ENCODE data around the gene CD6. TPM values are rescaled to one million over a fixed set of nuclear protein-coding genes. Genes with fewer than 3 reads are reported as not detected.

The CD6 gene
- total RNA-seq, 4 donors from 2014 or later, result 0.16 to 0.25 TPM; not detected in 2

GRCh38 chr11:61067782-61068446, 96.4 kb downstream of the CD6 start:
- DNase-seq, result no peak
- Histone ChIP-seq H3K4me1 (peaks cover 2 to 17% of the 10 kb centered on the region in 2 donors), H3K9me3 (no peaks in the 10 kb centered on the region), H3K27ac (no peak overlapping the region), H3K27me3 (no peaks in the 10 kb centered on the region), H3K4me3 (no peak overlapping the region), H3K36me3 (no peaks in the 10 kb centered on the region)
- in situ Hi-C loops (cut with MboI; ENCODE audit: low sequenced_read_pairs in 4 of 4), result no loop called here
- intact Hi-C loops (cut with DNase I; ENCODE audit: low total_unique reads), result no loop called here
- no peak for TF ChIP-seq POLR2A (IDR thresholded peaks at IDR 0.05)
- TF ChIP-seq, protein P1, sequence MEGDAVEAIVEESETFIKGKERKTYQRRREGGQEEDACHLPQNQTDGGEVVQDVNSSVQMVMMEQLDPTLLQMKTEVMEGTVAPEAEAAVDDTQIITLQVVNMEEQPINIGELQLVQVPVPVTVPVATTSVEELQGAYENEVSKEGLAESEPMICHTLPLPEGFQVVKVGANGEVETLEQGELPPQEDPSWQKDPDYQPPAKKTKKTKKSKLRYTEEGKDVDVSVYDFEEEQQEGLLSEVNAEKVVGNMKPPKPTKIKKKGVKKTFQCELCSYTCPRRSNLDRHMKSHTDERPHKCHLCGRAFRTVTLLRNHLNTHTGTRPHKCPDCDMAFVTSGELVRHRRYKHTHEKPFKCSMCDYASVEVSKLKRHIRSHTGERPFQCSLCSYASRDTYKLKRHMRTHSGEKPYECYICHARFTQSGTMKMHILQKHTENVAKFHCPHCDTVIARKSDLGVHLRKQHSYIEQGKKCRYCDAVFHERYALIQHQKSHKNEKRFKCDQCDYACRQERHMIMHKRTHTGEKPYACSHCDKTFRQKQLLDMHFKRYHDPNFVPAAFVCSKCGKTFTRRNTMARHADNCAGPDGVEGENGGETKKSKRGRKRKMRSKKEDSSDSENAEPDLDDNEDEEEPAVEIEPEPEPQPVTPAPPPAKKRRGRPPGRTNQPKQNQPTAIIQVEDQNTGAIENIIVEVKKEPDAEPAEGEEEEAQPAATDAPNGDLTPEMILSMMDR (IDR thresholded peaks at IDR 0.05 in 4 of 5, conservative IDR thresholded peaks at IDR 0.05 in 1 of 5), result no peak
- no peak for ATAC-seq

- Histone ChIP-seq H3K4me1 (peaks cover 3 to 22% of the 10 kb centered on the region in 2 donors), H3K4me3 (no peak overlapping the region), H3K9me3 (no peaks in the 10 kb centered on the region), H3K27me3 (no peaks in the 10 kb centered on the region), H3K36me3 (no peaks in the 10 kb centered on the region), H3K27ac (no peak overlapping the region)
- no peak for ATAC-seq
- DNase-seq, result no peak
- TF ChIP-seq, protein P1 (IDR thresholded peaks at IDR 0.05 in 4 of 5, conservative IDR thresholded peaks at IDR 0.05 in 1 of 5), result no peak
- TF ChIP-seq POLR2A (IDR thresholded peaks at IDR 0.05), result no peak
- intact Hi-C loops (cut with DNase I; ENCODE audit: low total_unique reads) (no loop called here), in situ Hi-C loops (cut with MboI; ENCODE audit: low sequenced_read_pairs in 4 of 4) (no loop called here)
These were observed 97.1 kb downstream of the CD6 start for GRCh38 chr11:61068581-61068980.

DNA sequence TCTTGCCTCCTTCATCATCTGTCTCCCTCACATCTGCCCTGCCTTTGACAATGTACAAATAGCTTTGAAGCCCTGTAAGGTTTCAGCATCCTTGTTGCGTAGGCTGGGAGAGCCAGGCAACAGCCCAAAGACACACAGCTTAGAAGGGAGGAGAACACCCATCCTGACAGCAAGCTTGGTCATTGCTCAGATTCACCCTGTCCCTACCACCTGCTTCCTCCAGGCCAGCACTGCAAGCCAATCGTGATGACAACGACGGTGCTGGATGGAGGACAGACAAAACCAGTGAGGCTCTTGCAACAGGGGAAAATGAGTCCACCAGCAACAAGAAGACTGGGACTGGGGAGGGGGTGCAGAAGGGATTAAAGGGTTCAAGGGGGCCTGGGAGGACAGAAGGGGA, 97.9 kb downstream of the CD6 start:
- Histone ChIP-seq H3K4me3 (no peak overlapping the region), H3K27me3 (no peaks in the 10 kb centered on the region), H3K36me3 (no peaks in the 10 kb centered on the region), H3K4me1 (peaks cover 3 to 22% of the 10 kb centered on the region in 2 donors), H3K27ac (no peak overlapping the region), H3K9me3 (no peaks in the 10 kb centered on the region)
- in situ Hi-C loops (cut with MboI; ENCODE audit: low sequenced_read_pairs in 4 of 4), result no loop called here
- ATAC-seq (no peak), DNase-seq (no peak)
- intact Hi-C loops (cut with DNase I; ENCODE audit: low total_unique reads), result no loop called here
- TF ChIP-seq POLR2A (IDR thresholded peaks at IDR 0.05), result no peak
- TF ChIP-seq, protein P1 (IDR thresholded peaks at IDR 0.05 in 4 of 5, conservative IDR thresholded peaks at IDR 0.05 in 1 of 5), result no peak

Other genes starting within 250 kb of the CD6 start
- gene MS4A18, start 247.0 kb upstream of the CD6 start, total RNA-seq, result not detected
- gene MS4A15, start 214.8 kb upstream of the CD6 start, total RNA-seq, result not detected
- not detected for gene MS4A10, start 186.3 kb upstream of the CD6 start, total RNA-seq
- gene CCDC86, start 129.6 kb upstream of the CD6 start, total RNA-seq, result 10 to 100 TPM; 23.8 to 36.2 (median 33.2) TPM
- gene PTGDR2, start 115.7 kb upstream of the CD6 start, total RNA-seq, result 1 to 10 TPM in 2 of 4 donors, under 1 TPM in 2; 0.40 to 4.3 (median 1.3) TPM
- not detected for gene ZP1, start 104.1 kb upstream of the CD6 start, total RNA-seq
- 10 to 100 TPM; 55.5 to 75.6 (median 71.9) TPM for gene PRPF19, start 65.1 kb upstream of the CD6 start, total RNA-seq
- gene TMEM109, start 57.5 kb upstream of the CD6 start, total RNA-seq, result 100 to 1,000 TPM in 2 of 4 donors, 10 to 100 TPM in 2; 56.5 to 105 (median 82.6) TPM
- gene TMEM132A, start 47.2 kb upstream of the CD6 start, total RNA-seq, result 1 to 10 TPM; 2.5 to 3.7 (median 3.1) TPM
- gene SLC15A3, start 19.5 kb upstream of the CD6 start, total RNA-seq, result 1 to 10 TPM; 2.8 to 6.9 (median 6.0) TPM
- gene CD5, start 130.8 kb downstream of the CD6 start, total RNA-seq, result under 1 TPM in 2 of 4 donors, not detected in 2; 0.46 to 0.53 TPM
- 10 to 100 TPM; 17.7 to 27.1 (median 23.5) TPM for gene VPS37C, start 189.7 kb downstream of the CD6 start, total RNA-seq
- gene PGA3, start 231.8 kb downstream of the CD6 start, total RNA-seq, result not detected